Activated T-helper 2 cell treated with anti-CD3 and anti-CD28 coated beads, Interferon-gamma antibody, Interleukin-2, Interleukin-4, amounts not matched to agents 10 μg/mL and 5 μg/mL and 100 μg/mL, durations not matched to agents 14 hours and 24 hours and 36 hours (primary cell): ENCODE results near the gene CGB8. TPM values are rescaled to one million over a fixed set of nuclear protein-coding genes. Genes with fewer than 3 reads are reported as not detected.
A peak's percentile ranks its signal among the peaks of the same experiment; 100 is the strongest.
"Not testable (repeated sequence)": the region's sequence is repeated elsewhere in the genome, so short reads cannot be mapped to it uniquely, and the experiment has no call there.

Experiments used
- DNase-seq: peaks from one replicate; pipeline ENCODE4 v3.0.0; 2021; ENCODE audit warnings: low spot score
- H3K27ac Mint-ChIP-seq: one replicate; pipeline ENCODE4 v1.8.0; 2021; ENCODE audit warnings: mixed read lengths
- H3K27me3 Mint-ChIP-seq: one replicate; pipeline ENCODE4 v1.8.0; 2021; ENCODE audit warnings: low read depth, mixed read lengths
- H3K36me3 Mint-ChIP-seq: one replicate; pipeline ENCODE4 v1.8.0; 2021; ENCODE audit warnings: low read depth, mixed read lengths
- H3K4me1 Mint-ChIP-seq: one replicate; pipeline ENCODE4 v1.8.0; 2021; ENCODE audit warnings: low read depth, mixed read lengths
- H3K4me3 Mint-ChIP-seq: one replicate; pipeline ENCODE4 v1.8.0; 2021; ENCODE audit warnings: low read depth, mild to moderate bottlenecking, moderate library complexity, mixed read lengths
- H3K9me3 Mint-ChIP-seq: one replicate; pipeline ENCODE4 v1.8.0; 2021; ENCODE audit warnings: mixed read lengths
- intact Hi-C: fragments of 100-400 bp; cut with micrococcal nuclease; formaldehyde crosslinking; loops from one replicate; pipeline ENCODE4 v1.15.1; 2023
- total RNA-seq: library from RNA; stranded (reverse); gene quantifications from 2 replicates; pipeline ENCODE4 v1.2.3, GENCODE V29; 2022

CGB8 gene
- total RNA-seq, 1 donor from 2014 or later: not detected

GRCh38 chr19:49036815-49037214 is 12.1 kb downstream of the CGB8 start, which contains the start of gene CGB1:
CGB1 (minus strand) TSS chr19:49036895; CDS start chr19:49036711, 184 bp downstream.
- H3K27ac Mint-ChIP-seq, H3K4me1 Mint-ChIP-seq, H3K9me3 Mint-ChIP-seq, H3K4me3 Mint-ChIP-seq, intact Hi-C loops, H3K27me3 Mint-ChIP-seq, H3K36me3 Mint-ChIP-seq: not testable (repeated sequence)
- DNase-seq: peak; percentile 44

DNA sequence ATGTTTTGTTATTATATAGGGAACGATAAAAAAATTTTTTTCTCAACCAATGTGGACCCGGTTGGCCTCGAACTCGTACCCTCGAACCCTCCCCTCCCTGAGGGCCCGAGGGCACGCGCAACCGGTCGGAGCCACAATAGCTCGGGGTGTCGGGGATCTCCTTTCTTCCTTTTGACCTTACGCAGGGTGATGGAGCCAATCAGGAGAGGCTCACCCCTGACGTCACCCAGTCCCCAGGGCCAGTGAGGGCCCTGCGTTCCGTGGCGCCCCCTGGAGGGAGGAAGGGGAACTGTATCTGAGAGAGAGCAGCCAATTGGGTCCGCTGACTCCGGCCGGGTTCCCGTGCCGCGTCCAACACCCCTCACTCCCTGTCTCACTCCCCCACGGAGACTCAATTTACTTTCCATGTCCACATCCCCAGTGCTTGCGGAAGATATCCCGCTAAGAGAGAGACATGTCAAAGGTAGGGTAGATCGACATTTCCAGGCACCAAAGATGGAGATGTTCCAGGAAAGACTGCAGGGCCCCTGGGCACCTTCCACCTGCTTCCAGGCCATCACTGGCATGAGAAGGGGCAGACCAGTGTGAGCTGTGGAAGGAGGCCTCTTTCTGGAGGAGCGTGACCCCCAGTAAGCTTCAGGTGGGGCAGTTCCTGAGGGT is 17.1 kb downstream of the CGB8 start, which contains the start of gene CGB2:
Gene CGB2 (plus strand): TSS at position 249 of the 660 bp plus-strand sequence. CDS start 206 bp downstream, at position 455.
- H3K9me3 Mint-ChIP-seq, H3K27ac Mint-ChIP-seq: not testable (repeated sequence)
- peak within 1 kb of the TSS; percentile 66 for H3K4me3 Mint-ChIP-seq

GRCh38 chr19:49030323-49030722 is 18.6 kb downstream of the CGB8 start:
- H3K4me3 Mint-ChIP-seq, intact Hi-C loops, H3K9me3 Mint-ChIP-seq, H3K4me1 Mint-ChIP-seq, DNase-seq, H3K36me3 Mint-ChIP-seq, H3K27me3 Mint-ChIP-seq, H3K27ac Mint-ChIP-seq: not testable (repeated sequence)

More for the DNA sequence above, 17.1 kb downstream of the CGB8 start, which contains the start of gene CGB2:
- H3K36me3 Mint-ChIP-seq, H3K4me1 Mint-ChIP-seq, intact Hi-C loops, H3K27me3 Mint-ChIP-seq: not testable (repeated sequence)
- DNase-seq: peak; percentile 69

DNA sequence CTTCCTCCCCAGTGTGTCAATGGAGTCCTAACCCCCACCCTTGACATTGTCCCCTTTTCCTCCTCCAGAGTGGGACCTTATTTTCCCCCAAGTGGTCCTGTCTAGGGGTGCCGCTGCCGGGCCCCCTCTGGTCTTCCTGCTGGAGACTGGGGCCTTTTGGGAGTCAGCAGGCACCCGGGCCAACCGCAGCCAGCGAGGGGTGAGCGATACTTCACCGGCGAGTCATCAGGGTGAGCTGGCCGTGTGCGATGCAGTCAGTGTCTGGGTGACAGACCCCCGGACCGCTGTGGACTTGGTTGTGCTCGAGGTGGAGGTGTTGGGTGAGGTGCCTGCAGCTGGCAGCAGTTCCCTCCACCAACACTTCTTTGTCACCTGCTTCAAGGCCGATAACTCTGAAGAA is 19.2 kb downstream of the CGB8 start:
- H3K4me1 Mint-ChIP-seq, H3K36me3 Mint-ChIP-seq, H3K27me3 Mint-ChIP-seq, intact Hi-C loops, H3K27ac Mint-ChIP-seq, H3K4me3 Mint-ChIP-seq, H3K9me3 Mint-ChIP-seq, DNase-seq: not testable (repeated sequence)

DNA sequence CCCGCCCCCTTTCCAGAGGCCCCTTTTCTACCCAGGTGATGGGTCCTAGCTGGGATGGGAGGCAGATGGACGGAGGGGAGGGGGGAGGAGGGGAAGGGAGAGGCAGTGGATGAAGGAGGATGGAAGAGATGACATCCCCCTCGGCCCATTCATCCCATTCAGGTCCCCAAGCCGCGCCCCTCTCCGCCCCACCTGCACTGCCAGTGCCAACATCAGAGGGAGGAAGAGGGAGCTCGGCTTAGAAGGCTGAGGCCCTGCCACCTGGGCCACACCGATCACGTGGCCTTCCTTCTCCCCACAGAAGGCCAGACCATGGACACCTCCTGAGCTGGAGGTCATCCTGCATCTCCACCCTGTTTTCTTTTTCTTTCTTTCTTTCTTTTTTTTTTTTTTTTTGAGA is 20.2 kb downstream of the CGB8 start:
- H3K27ac Mint-ChIP-seq, DNase-seq, H3K9me3 Mint-ChIP-seq, H3K4me1 Mint-ChIP-seq, H3K4me3 Mint-ChIP-seq, H3K27me3 Mint-ChIP-seq, H3K36me3 Mint-ChIP-seq, intact Hi-C loops: not testable (repeated sequence)

- H3K9me3 Mint-ChIP-seq, intact Hi-C loops, H3K36me3 Mint-ChIP-seq, H3K4me1 Mint-ChIP-seq, H3K27ac Mint-ChIP-seq, DNase-seq, H3K27me3 Mint-ChIP-seq, H3K4me3 Mint-ChIP-seq: not testable (repeated sequence)
Observed at GRCh38 chr19:49025599-49025998, 23.3 kb downstream of the CGB8 start.

GRCh38 chr19:49025088-49025487 is 23.8 kb downstream of the CGB8 start:
- H3K27ac Mint-ChIP-seq, DNase-seq, H3K4me1 Mint-ChIP-seq, H3K27me3 Mint-ChIP-seq, H3K9me3 Mint-ChIP-seq, H3K36me3 Mint-ChIP-seq, intact Hi-C loops, H3K4me3 Mint-ChIP-seq: not testable (repeated sequence)

DNA sequence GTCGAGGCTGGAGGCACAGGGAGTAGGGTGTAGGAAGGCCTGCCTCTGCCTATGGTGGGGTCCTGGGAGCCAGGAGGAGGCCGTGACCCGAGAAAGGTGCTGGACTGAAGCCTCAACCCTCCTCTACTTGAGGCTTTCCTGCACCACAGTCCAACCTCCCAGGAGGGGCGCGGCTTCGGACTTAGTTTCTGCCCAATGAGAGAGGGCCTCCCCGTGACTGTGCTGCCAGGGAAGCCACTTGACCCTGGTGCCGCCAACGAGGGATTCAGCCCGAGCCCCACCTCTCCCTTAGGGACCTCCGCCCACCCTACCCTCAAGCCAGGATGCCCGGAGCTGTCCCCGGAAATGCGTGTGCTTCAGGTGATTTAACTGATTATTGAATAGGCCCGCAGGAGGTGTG is 24.7 kb downstream of the CGB8 start, which contains the start of gene CGB3:
Gene CGB3 (minus strand): TSS at position 101 of the 400 bp plus-strand sequence. CDS start 362 bp downstream, outside the sequence.
- H3K27ac Mint-ChIP-seq, H3K9me3 Mint-ChIP-seq, intact Hi-C loops, H3K4me3 Mint-ChIP-seq, H3K36me3 Mint-ChIP-seq, H3K27me3 Mint-ChIP-seq, DNase-seq: not testable (repeated sequence)
- H3K4me1 Mint-ChIP-seq: peaks cover 10% of the 10 kb centered on the region

GRCh38 chr19:49022116-49022515 is 26.8 kb downstream of the CGB8 start:
- peaks cover 20% of the 10 kb centered on the region for H3K4me1 Mint-ChIP-seq
- no peaks in the 10 kb centered on the region for H3K9me3 Mint-ChIP-seq
- no peaks in the 10 kb centered on the region for H3K36me3 Mint-ChIP-seq
- H3K27ac Mint-ChIP-seq: no peak overlapping the region
- peaks cover 10% of the 10 kb centered on the region for H3K27me3 Mint-ChIP-seq
- DNase-seq: no peak
- intact Hi-C loops: no loop called here
- H3K4me3 Mint-ChIP-seq: no peak overlapping the region

GRCh38 chr19:49020931-49021895 is 27.7 kb downstream of the CGB8 start:
- peaks cover 3% of the 10 kb centered on the region for H3K36me3 Mint-ChIP-seq
- no peaks in the 10 kb centered on the region for H3K9me3 Mint-ChIP-seq
- H3K27ac Mint-ChIP-seq: no peak overlapping the region
- DNase-seq: no peak
- no peak overlapping the region for H3K4me3 Mint-ChIP-seq
- intact Hi-C loops: no loop called here
- H3K27me3 Mint-ChIP-seq: peaks cover 10% of the 10 kb centered on the region
- peaks cover 20% of the 10 kb centered on the region for H3K4me1 Mint-ChIP-seq

DNA sequence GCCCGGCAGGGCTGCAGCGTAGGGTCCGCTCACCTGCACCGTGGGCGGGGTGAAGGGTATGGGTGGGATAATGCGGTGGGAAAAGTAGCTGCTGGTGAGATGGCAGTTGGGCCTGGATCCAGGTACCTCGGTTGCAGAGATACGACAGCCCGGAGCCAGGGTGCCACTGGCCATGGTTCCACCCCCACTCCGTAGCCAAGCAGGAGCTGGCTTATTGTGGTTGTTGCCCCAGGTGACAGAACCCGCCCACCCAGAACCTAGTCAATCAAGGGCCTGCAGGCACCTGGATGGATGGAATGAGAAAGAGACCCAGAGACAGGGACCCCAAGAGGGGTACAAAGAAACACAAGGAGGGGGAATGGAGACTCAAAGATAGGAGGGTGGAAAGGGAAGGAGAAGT is 28.6 kb downstream of the CGB8 start:
- DNase-seq: no peak
- Mint-ChIP-seq H3K27ac (no peak overlapping the region), H3K9me3 (no peaks in the 10 kb centered on the region), H3K4me3 (no peak overlapping the region), H3K36me3 (peaks cover 9% of the 10 kb centered on the region), H3K27me3 (peaks cover 10% of the 10 kb centered on the region), H3K4me1 (peaks cover 20% of the 10 kb centered on the region)
- intact Hi-C loops: no loop called here

DNA sequence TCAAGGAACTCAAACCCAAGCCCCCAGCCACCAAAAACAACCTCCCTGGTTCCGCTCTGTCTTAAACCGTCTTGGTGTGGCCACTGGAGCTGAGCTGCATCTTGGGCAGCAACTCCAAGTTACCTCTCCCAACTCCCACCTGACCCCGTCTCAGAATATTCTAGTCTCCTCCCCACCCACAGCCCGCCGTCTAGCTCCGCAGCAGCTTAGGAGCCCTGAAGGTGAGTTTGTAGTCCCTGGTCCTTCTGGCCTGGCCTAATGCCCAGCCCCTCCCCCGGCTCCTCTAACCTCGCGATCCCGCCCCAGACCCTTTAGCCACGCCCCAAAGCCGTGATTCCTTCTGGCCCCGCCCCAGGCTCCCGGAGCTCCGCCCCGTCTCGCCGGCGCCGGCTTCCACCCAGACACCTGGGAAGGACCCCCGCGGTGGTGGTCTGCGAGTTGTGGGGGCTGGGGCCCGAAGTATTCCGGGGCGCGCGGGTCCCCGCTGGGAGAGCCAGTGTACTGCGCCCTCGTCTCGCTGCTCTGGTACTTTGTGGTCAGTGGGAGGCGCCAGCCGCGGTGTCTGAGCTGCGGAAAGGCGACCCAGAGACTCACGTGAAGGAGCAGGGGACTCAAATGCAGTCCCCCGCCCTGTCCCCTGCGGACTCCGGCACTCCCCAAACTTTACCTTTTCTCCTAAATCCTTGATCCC is 29.5 kb downstream of the CGB8 start:
- Mint-ChIP-seq H3K4me3 (peak overlapping the region; percentile 85), H3K9me3 (no peaks in the 10 kb centered on the region), H3K27ac (no peak overlapping the region), H3K27me3 (peaks cover 10% of the 10 kb centered on the region), H3K36me3 (peaks cover 15% of the 10 kb centered on the region), H3K4me1 (peaks cover 20% of the 10 kb centered on the region)
- intact Hi-C loops: no loop called here
- DNase-seq: peak; percentile 50
